Erythroblast (primary cell): ENCODE measurements around the gene GBF1.

Experiments
- GATA1 ChIP-seq: IDR thresholded peaks from 2 replicates; pipeline ENCODE4 v1.6.1; 2011; ENCODE audit warnings: low read depth, mild to moderate bottlenecking, control low read depth, low read length, moderate library complexity
- POLR2A ChIP-seq: IDR thresholded peaks from 2 replicates; pipeline ENCODE4 v1.6.1; 2011; ENCODE audit warnings: mild to moderate bottlenecking, low read length

DNA sequence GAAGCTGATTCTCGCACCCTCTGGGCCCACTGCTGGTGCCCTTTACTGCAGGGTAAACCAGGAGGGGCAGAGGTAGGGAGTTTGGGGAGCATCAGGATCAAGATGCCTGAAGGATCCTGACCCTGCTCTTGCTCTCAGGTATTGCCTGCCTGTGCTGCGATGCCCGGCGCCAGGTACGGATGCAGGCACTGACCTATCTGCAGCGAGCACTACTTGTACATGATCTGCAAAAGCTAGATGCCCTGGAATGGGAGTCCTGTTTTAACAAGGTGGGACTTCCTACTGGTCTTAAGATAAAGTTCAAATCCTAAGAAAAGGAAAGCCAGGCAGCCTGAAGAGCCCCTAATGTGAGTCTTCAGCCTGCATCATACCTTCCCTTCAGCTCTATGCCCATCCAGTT lies 134.1 kb downstream of the GBF1 start:
- no peak for TF ChIP-seq POLR2A
- TF ChIP-seq GATA1, result no peak
